HG03066 (cell line): ENCODE measurements around the gene LAMP1.
A peak's percentile ranks its signal among the peaks of the same experiment; 100 is the strongest.
"Not testable (repeated sequence)": the region's sequence is repeated elsewhere in the genome, so short reads cannot be mapped to it uniquely, and the experiment has no call there.

Experiments
- ATAC-seq: cut with Tn5 transposase; IDR thresholded peaks from one replicate; pipeline ENCODE4 v1.9.1; 2021; ENCODE audit warnings: low read depth; ENCODE audit not compliant: unreplicated experiment

LAMP1 gene, protein sequence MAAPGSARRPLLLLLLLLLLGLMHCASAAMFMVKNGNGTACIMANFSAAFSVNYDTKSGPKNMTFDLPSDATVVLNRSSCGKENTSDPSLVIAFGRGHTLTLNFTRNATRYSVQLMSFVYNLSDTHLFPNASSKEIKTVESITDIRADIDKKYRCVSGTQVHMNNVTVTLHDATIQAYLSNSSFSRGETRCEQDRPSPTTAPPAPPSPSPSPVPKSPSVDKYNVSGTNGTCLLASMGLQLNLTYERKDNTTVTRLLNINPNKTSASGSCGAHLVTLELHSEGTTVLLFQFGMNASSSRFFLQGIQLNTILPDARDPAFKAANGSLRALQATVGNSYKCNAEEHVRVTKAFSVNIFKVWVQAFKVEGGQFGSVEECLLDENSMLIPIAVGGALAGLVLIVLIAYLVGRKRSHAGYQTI

GRCh38 chr13:113296823-113297369, at the start of gene LAMP1:
Gene LAMP1 (plus strand): TSS chr13:113297239. CDS start chr13:113297435, 196 bp downstream.
- peak; percentile 67 for ATAC-seq

DNA sequence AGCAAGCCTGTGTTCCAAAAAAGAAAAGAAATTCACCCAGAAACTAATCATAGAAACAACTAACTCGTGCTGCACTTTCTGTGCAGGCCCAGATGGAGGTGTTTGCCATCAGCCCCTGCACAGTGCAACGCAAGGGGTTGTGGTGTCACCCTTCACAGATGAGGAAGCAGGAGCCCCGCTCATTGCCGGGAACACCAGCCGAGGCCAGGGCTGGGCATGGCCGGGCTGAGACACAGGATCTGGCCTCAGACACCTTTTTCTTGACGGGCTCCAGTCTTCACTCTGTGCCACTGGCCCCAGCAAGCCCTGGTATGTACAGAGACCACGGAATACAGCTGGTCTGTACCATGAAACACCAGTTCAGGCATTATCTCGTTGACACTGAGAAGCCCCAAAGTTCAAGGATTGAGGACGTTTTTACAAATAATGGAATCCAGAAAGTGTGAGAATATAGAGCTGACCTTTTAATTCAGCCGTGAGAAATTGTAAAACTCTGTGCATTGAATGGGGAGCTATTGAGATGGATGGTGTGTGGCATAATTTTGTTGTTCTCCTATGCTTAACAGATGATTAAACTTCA, 44.4 kb upstream of the LAMP1 start:
- no peak for ATAC-seq

GRCh38 chr13:113257908-113258307, 39.1 kb upstream of the LAMP1 start:
- not testable (repeated sequence) for ATAC-seq

DNA sequence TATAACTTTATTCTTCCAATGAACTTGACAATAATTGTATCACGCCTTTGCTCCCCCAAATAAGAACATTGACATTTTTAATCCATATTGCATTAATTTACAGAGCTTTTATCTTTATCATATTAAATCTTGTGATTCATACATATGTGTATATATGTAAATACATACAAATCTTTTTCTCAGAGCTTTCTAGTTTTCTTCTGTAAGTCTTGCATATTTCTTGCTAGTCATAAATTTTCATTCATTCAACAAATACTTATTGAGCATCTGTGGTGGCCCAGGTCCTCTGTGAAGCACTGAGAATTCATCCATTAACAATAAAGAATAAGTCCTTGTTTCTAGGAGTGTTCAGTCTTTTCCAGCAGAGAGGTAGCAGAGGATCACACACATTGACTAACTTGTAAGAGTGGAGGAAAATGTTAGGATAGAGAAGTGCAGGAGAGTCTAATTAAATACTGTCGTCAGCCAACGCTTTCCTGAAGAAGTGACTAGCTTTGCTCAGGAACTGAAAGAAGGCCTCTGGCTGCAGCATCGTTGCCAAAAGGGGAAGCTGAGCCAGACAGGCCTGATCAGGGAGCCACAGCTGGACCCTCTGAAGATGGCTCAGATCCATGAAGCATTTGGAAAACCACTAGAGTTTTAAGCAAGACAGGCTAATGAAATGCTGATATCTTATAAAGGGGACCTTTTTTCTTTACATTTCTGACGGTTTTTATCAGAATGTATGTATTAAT, 38.6 kb upstream of the LAMP1 start:
- no peak for ATAC-seq

GRCh38 chr13:113260996-113261395, 36.0 kb upstream of the LAMP1 start:
- ATAC-seq = no peak

DNA sequence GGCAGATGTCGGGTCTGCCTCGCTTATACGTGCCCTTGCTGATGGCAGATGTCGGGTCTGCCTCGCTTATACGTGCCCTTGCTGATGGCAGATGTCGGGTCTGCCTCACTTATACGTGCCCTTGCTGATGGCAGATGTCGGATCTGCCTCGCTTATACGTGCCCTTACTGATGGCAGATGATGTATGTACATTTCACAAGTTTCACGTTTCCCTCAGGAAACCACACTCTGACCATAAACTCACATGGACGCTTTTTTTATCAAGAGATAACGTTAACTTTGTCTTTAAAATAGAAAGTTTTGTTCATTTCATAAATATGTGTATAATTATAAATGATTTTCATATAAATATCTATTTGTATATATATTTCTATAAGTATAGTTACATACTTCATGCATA, 34.0 kb upstream of the LAMP1 start:
- not testable (repeated sequence) for ATAC-seq

- no peak for ATAC-seq
These were observed 29.2 kb upstream of the LAMP1 start for GRCh38 chr13:113267642-113268405.

DNA sequence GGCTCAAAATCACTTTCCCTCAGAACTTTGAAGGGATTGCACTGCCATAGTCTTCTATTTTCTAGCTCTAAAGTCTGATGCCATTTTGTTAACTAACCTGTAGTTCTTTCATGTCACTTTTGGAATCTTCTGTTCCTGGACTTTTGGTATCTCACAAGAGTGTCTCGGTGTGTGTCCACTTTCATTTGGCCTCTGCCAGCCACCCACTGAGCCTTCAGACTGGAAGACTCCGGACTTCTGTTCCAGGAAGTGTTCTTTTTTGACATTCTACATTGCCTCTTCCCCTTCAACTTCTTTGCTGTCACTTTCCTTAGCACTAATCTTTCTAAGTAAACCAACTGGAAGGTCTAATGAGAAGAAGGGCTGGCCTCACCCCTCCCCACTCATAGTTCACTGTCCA, 25.0 kb upstream of the LAMP1 start:
- ATAC-seq = no peak

DNA sequence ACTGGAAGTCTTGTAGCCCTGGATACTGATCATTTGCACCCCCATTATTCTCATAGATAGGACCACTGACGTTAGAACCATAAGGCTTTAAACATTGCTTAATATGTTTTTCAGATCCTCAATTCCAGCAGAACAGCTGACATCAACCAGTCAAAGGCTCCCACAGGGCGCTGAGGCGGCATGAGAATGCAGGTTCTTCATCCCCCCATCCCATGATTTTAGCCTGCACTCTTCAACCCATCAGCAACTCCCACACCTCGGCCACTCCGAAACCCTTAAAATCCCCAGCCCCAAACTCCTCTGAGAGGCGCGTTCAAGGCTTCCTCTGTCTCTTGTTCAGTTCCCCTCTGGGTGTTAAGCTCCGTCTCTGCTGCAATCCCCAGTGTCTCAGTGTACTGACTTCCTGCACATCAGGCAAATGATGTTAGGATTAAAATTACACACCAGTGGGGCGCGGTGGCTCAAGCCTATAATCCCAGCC, 24.3 kb upstream of the LAMP1 start:
- no peak for ATAC-seq

GRCh38 chr13:113273321-113273720, 23.7 kb upstream of the LAMP1 start:
- ATAC-seq = no peak

- no peak for ATAC-seq
These were observed 23.0 kb upstream of the LAMP1 start for GRCh38 chr13:113273851-113274590.

GRCh38 chr13:113274721-113275120, 22.3 kb upstream of the LAMP1 start:
- no peak for ATAC-seq

GRCh38 chr13:113275387-113275786, 21.7 kb upstream of the LAMP1 start:
- no peak for ATAC-seq

- ATAC-seq = no peak
These were observed 16.9 kb upstream of the LAMP1 start for GRCh38 chr13:113280126-113280525.

DNA sequence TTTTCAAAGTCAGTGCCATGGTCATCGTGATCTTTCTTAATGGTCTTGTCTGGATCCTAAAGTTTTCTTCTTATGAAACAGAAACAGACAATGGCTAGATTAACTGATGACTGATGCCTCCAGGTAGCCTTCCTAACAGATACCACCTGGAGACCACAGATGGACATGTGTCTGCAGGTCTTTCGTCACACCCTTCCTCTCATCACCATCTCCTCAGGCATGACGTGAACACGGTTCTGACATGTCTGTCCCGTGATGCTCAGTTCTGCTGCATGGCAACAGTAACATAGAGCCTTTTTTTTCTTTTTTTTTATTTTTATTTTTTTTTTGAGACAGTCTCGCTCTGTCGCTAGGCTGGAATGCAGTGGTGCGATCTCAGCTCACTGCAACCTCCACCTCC, 13.1 kb upstream of the LAMP1 start:
- no peak for ATAC-seq

- no peak for ATAC-seq
These were observed 8.2 kb upstream of the LAMP1 start for GRCh38 chr13:113288880-113289279.

GRCh38 chr13:113291129-113291528, 5.9 kb upstream of the LAMP1 start:
- no peak for ATAC-seq

DNA sequence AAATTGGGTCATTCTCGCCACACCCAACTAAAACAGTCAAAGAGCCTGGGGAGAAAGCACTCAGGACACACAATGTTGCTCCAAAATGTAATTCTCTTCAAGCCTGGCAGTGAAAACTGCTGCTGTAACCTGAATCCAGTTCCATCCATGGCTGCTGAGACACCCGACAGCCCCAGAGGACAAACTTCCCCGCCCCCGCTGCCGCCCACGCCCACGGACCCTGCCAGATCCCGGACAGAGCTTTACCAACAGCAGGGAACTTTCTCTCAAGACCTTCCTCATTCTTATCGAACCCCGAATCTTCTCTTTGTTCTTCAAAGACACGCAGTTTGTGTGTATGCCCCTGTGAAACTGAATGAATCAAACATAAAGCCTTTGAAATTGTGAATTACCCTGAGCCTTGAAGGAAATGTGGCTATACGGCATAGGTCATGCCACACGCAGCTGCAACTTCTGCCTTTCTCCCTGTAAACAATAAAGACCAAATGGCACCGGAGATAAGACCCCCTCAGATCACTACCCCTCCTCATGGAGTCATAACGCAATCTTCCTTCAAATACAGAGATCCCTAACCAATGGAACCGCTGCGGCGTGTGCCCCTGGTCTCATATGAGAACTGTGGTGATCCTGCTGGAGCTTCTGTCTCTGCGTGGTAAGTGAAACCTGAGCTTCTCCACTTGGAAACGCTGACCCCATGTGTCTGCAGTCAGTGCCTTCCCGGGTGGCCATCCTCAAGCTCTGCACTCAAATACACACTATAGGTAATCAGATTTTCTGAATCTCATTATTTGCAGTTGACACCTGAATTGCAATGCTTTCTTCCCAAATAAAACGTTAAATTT, 4.8 kb upstream of the LAMP1 start:
- ATAC-seq = no peak

DNA sequence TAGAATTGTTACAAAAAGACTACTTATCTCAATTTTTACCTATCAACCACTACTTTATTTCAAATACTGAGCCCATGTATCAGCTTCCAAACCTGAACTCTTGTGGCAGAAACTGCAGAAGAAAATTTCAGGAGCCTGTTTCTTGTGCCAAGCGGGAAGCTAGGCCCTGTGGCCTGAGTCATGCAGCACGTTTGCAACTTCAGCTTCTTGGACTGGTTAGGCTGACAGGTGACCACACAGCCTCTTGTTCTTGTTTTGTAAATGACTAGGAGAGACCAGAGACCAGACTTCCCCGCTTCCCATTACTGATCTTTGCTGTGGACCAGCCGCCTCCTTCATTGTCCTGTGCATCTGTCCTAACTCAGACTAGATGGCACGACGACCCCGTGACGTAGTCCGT, 3.4 kb upstream of the LAMP1 start:
- ATAC-seq = no peak
